K562 (cell line): ENCODE measurements around the gene KHNYN. TPM values are rescaled to one million over a fixed set of nuclear protein-coding genes. Genes with fewer than 3 reads are reported as not detected.

Source experiments
- ATF6 ChIP-seq: sonication (generic); formaldehyde crosslinking; IDR thresholded peaks from 2 replicates; pipeline ENCODE4 v1.4.0; 2020; ENCODE audit warnings: mild to moderate bottlenecking, missing genetic modification reagents
- CTCF ChIP-seq, 3 experiments: IDR thresholded peaks in 2 of 3; conservative IDR thresholded peaks in 1 of 3; 2 replicates each; pipeline ENCODE4 v1.5.1; 2011 to 2012; ENCODE audit warnings: low read length in 3 of 3, mild to moderate bottlenecking in 3 of 3, control low read depth in 2 of 3, improper control_type of control experiment in 1 of 3, inconsistent platforms in 1 of 3, low read depth in 1 of 3, mixed read lengths in 1 of 3, moderate library complexity in 1 of 3; ENCODE audit not compliant: insufficient read depth in 2 of 3
- FOXA3 ChIP-seq, 2 experiments: fragments of 450-650 bp in 1 of 2; sonication (generic) in 1 of 2; formaldehyde crosslinking; IDR thresholded peaks in 1 of 2; conservative IDR thresholded peaks in 1 of 2; 2 replicates each; pipeline versions ENCODE4 v1.4.0 to v1.8.0; 2020 to 2022; ENCODE audit warnings: mild to moderate bottlenecking in 2 of 2, missing genetic modification reagents in 1 of 2
- GABPB1 ChIP-seq: sonication (generic); formaldehyde crosslinking; IDR thresholded peaks from 2 replicates; pipeline ENCODE4 v1.8.0; 2022; ENCODE audit warnings: mild to moderate bottlenecking, missing genetic modification reagents
- NFIC ChIP-seq: fragments of 450-650 bp; IDR thresholded peaks from 2 replicates; pipeline ENCODE4 v1.6.1; 2017; ENCODE audit warnings: mild to moderate bottlenecking, inconsistent platforms
- NRF1 ChIP-seq, 2 experiments: fragments of 450-650 bp; IDR thresholded peaks in 1 of 2; conservative IDR thresholded peaks in 1 of 2; 2 replicates each; pipeline ENCODE4 v1.6.1; 2014; ENCODE audit warnings: mild to moderate bottlenecking in 2 of 2
- POLR2G ChIP-seq: fragments of 200-400 bp; formaldehyde crosslinking; IDR thresholded peaks from 2 replicates; pipeline ENCODE4 v1.6.1; 2017; ENCODE audit warnings: low read depth, mild to moderate bottlenecking, antibody characterized with exemption, low read length, moderate library complexity
- RBM34 ChIP-seq: fragments of 200-400 bp; formaldehyde crosslinking; IDR thresholded peaks from 2 replicates; pipeline ENCODE4 v1.6.1; 2018; ENCODE audit warnings: low read length, borderline replicate concordance; ENCODE audit not compliant: insufficient read depth
- SRSF7 ChIP-seq: fragments of 200-400 bp; formaldehyde crosslinking; optimal IDR thresholded peaks from 2 replicates; pipeline ENCODE3; 2017; ENCODE audit warnings: mild to moderate bottlenecking, low read depth, low read length
- SUPT5H ChIP-seq: fragments of 450-650 bp; IDR thresholded peaks from 2 replicates; pipeline ENCODE4 v1.6.1; 2016
- TAF15 ChIP-seq: fragments of 200-400 bp; formaldehyde crosslinking; IDR thresholded peaks from 2 replicates; pipeline ENCODE4 v1.6.1; 2017; ENCODE audit warnings: mild to moderate bottlenecking, low read depth, low read length, moderate library complexity
- TCF3 ChIP-seq: sonication (generic); formaldehyde crosslinking; IDR thresholded peaks from 2 replicates; pipeline ENCODE4 v1.4.0; 2020; ENCODE audit warnings: mild to moderate bottlenecking, missing genetic modification reagents
- VEZF1 ChIP-seq: fragments of 200-800 bp; sonication (Bioruptor generic); IDR thresholded peaks from 2 replicates; pipeline ENCODE4 v1.6.1; 2017; ENCODE audit warnings: missing genetic modification characterization, missing compliant biosample characterization
- ZBTB26 ChIP-seq: fragments of 450-650 bp; formaldehyde crosslinking; IDR thresholded peaks from 2 replicates; pipeline ENCODE4 v1.4.0; 2022; ENCODE audit warnings: missing genetic modification characterization
- ZMIZ1 ChIP-seq, 2 experiments: fragments of 150-350 bp in 1 of 2; IDR thresholded peaks; 2 replicates each; pipeline ENCODE4 v1.6.1; 2012 to 2016; ENCODE audit warnings: low read depth in 2 of 2, low read length in 2 of 2, mild to moderate bottlenecking in 1 of 2, moderate library complexity in 1 of 2
- ZNF57 ChIP-seq: fragments of 450-650 bp; formaldehyde crosslinking; IDR thresholded peaks from 2 replicates; pipeline ENCODE4 v1.4.0; 2020; ENCODE audit warnings: mild to moderate bottlenecking, moderate library complexity
- ZNF586 ChIP-seq: fragments of 450-650 bp; formaldehyde crosslinking; conservative IDR thresholded peaks from 2 replicates; pipeline ENCODE4 v1.4.0; 2020; ENCODE audit warnings: mild to moderate bottlenecking, moderate library complexity
- polyA plus RNA-seq, 8 experiments: library from polyadenylated mRNA; depleted of rRNA in 4 of 8; stranded (reverse) in 5 of 8; unstranded in 3 of 8; fragments of >200 nt; fragmentation: Nextera tagmentation in 2 of 8; fragmentation: Illumina TruSeq in 1 of 8; extraction: Ambion mirVana in 2 of 8; extraction: Trizol in 1 of 8; gene quantifications; 2 replicates each; pipeline versions ENCODE4 v1.2.1 to v1.2.3, GENCODE V29; 2011 to 2014; ENCODE audit warnings: inconsistent platforms in 1 of 8, missing spikeins in 1 of 8
- total RNA-seq, 7 experiments: library from RNA; depleted of rRNA in 6 of 7; stranded (reverse); fragments of >200 nt in 6 of 7; fragmentation: Illumina TruSeq in 2 of 7; extraction: Trizol in 2 of 7; gene quantifications; 2 replicates each; pipeline versions ENCODE4 v1.2.1 to v1.2.3, GENCODE V29; 2011 to 2021; ENCODE audit warnings: low replicate concordance in 1 of 7

The KHNYN gene
- total and polyA plus RNA-seq, 9 of the 15 experiments (the other 6 are each of a cell fraction or from before 2014, with no cell fraction given), result 0.76 to 26.0 (median 14.1) TPM

GRCh38 chr14:24431569-24432258 lies 2.0 kb downstream of the KHNYN start (continued):
- TF ChIP-seq VEZF1 (CRISPR knock-in tag) (no peak), SUPT5H (peak; percentile 39; the same call in 1 of the 2 replicates), ZBTB26 (peak; percentile 76; the same call in 1 of the 2 replicates), ATF6 (no peak), NFIC (peak; percentile 50), SRSF7 (no peak), TCF3 (CRISPR knock-in tag) (peak; percentile 21; the same call in 1 of the 2 replicates), ZNF586 (CRISPR knock-in tag) (no peak), CTCF (IDR thresholded peaks at IDR 0.05 in 2 of 3, conservative IDR thresholded peaks at IDR 0.05 in 1 of 3; ENCODE audit: insufficient read depth in 2 of 3, low read depth in 1 of 3, low read length in 3 of 3) (peak; percentile 87 to 93 (median 91)), FOXA3 (CRISPR knock-in tag; conservative IDR thresholded peaks at IDR 0.05 in 1 of 2, IDR thresholded peaks at IDR 0.05 in 1 of 2) (no peak), NRF1 (conservative IDR thresholded peaks at IDR 0.05 in 1 of 2, IDR thresholded peaks at IDR 0.05 in 1 of 2) (no peak), ZMIZ1 (IDR thresholded peaks at IDR 0.05; ENCODE audit: low read depth in 2 of 2, low read length in 2 of 2) (no peak), RBM34 (no peak), POLR2G (no peak; the same call in 1 of the 2 replicates), GABPB1 (CRISPR knock-in tag) (no peak; the same call in 1 of the 2 replicates), TAF15 (no peak), ZNF57 (CRISPR knock-in tag) (no peak)
